GM12878 (cell line): ENCODE results near the gene RASAL1. TPM values are rescaled to one million over a fixed set of nuclear protein-coding genes. Genes with fewer than 3 reads are reported as not detected.

Experiments used
- ATAC-seq: fragments of 200-7000 bp; cut with Tn5 transposase; 3 replicates; pipeline ENCODE4 v1.9.1; 2020; ENCODE audit warnings: mild to moderate bottlenecking, moderate library complexity
- BruUV-seq: library from RNA; stranded (reverse); fragments of 400-500 nt; replicated peaks from 2 replicates; lab custom pipeline; 2021; lab: Mats Ljungman, UMichigan
- CTCF ChIA-PET: fragments of 300-600 bp; sonication (Branson Sonifier 250); formaldehyde crosslinking; extraction: SDS; loops from one replicate; lab custom pipeline; 2021; ENCODE audit warnings: inconsistent platforms; lab: Yijun Ruan, JAX
- POLR2A ChIA-PET: fragments of 350-600 bp; formaldehyde crosslinking; extraction: SDS; loops from one replicate; lab custom pipeline; 2021; ENCODE audit warnings: inconsistent platforms; lab: Charles Lee
- RAD21 ChIA-PET: fragments of 300-600 bp; sonication (Branson Sonifier 250); formaldehyde crosslinking; loops from one replicate; lab custom pipeline; 2023; ENCODE audit warnings: antibody characterized with exemption; ENCODE audit not compliant: unreplicated experiment; lab: Charles Lee
- SMC1A ChIA-PET: fragments of 300-600 bp; sonication (Branson Sonifier 250); formaldehyde crosslinking; loops from one replicate; lab custom pipeline; 2023; ENCODE audit not compliant: unreplicated experiment, uncharacterized antibody; lab: Charles Lee
- DNase-seq: peaks from one replicate; pipeline ENCODE4 v3.0.0-alpha.2; 2011; ENCODE audit warnings: low read depth, low spot score
- FAIRE-seq: peaks from 3 replicates; lab custom pipeline; 2011; peaks lifted over from hg19 to GRCh38; lab: Jason Lieb, UNC
- H2AFZ ChIP-seq: 2 replicates; pipeline ENCODE4 v1.6.0; 2011; ENCODE audit warnings: low read depth, low read length, control low read depth; ENCODE audit not compliant: control insufficient read depth
- H3K27ac ChIP-seq: 2 replicates; pipeline ENCODE4 v1.5.1; 2011; ENCODE audit warnings: control low read depth; ENCODE audit not compliant: control insufficient read depth, insufficient read depth
- H3K27me3 ChIP-seq, 2 experiments: replicated peaks in 1 of 2; 2 replicates each; pipeline versions ENCODE4 v1.6.0 to v1.6.1; 2011; ENCODE audit warnings: low read length in 1 of 2; ENCODE audit not compliant: control insufficient read depth in 2 of 2, insufficient read depth in 2 of 2
- H3K36me3 ChIP-seq, 2 experiments: 2 replicates each; pipeline ENCODE4 v1.5.1; 2011; ENCODE audit warnings: low read length in 1 of 2; ENCODE audit not compliant: control insufficient read depth in 2 of 2, insufficient read depth in 2 of 2
- H3K4me1 ChIP-seq: 2 replicates; pipeline ENCODE4 v1.6.1; 2011; ENCODE audit warnings: mild to moderate bottlenecking, low read length, moderate library complexity, mixed read lengths; ENCODE audit not compliant: control insufficient read depth, insufficient read depth
- H3K4me2 ChIP-seq: 2 replicates; pipeline ENCODE4 v1.6.0; 2011; ENCODE audit warnings: control low read depth; ENCODE audit not compliant: control insufficient read depth, insufficient read depth
- H3K4me3 ChIP-seq: fragments of 200-600 bp; sonication (generic); 2 replicates; pipeline ENCODE4 v1.5.1; 2016
- H3K79me2 ChIP-seq: 2 replicates; pipeline ENCODE4 v1.6.0; 2011; ENCODE audit warnings: low read length; ENCODE audit not compliant: control insufficient read depth, insufficient read depth
- H3K9ac ChIP-seq: 2 replicates; pipeline ENCODE4 v1.8.0; 2011; ENCODE audit warnings: low read length, control low read depth, mixed read lengths; ENCODE audit not compliant: control insufficient read depth, insufficient read depth
- H3K9me3 ChIP-seq: replicated peaks from 3 replicates; pipeline ENCODE4 v1.5.1; 2011; ENCODE audit warnings: mild to moderate bottlenecking, low read length; ENCODE audit not compliant: control insufficient read depth, insufficient read depth
- H4K20me1 ChIP-seq: 2 replicates; pipeline ENCODE4 v1.6.0; 2011; ENCODE audit not compliant: control insufficient read depth, insufficient read depth
- ATF7 ChIP-seq: fragments of 450-650 bp; IDR thresholded peaks from 2 replicates; pipeline ENCODE4 v1.6.1; 2016; ENCODE audit warnings: low read depth, mild to moderate bottlenecking
- BMI1 ChIP-seq: fragments of 450-650 bp; IDR thresholded peaks from 2 replicates; pipeline ENCODE4 v1.6.1; 2016; ENCODE audit warnings: mild to moderate bottlenecking, moderate library complexity, borderline replicate concordance
- CBFB ChIP-seq: IDR thresholded peaks from 2 replicates; pipeline ENCODE4 v1.6.1; 2016; ENCODE audit warnings: antibody characterized with exemption, low read depth
- CBX3 ChIP-seq: fragments of 200-600 bp; sonication (generic); IDR thresholded peaks from 2 replicates; pipeline ENCODE4 v1.6.1; 2016; ENCODE audit warnings: low read depth, borderline replicate concordance
- CBX5 ChIP-seq: sonication (generic); IDR thresholded peaks from 2 replicates; pipeline ENCODE4 v1.6.1; 2016; ENCODE audit warnings: low read depth, moderate library complexity, mild to moderate bottlenecking, inconsistent platforms
- CHD4 ChIP-seq: fragments of 200-600 bp; sonication (generic); IDR thresholded peaks from 2 replicates; pipeline ENCODE4 v1.6.1; 2016; ENCODE audit warnings: mild to moderate bottlenecking
- FOXK2 ChIP-seq: fragments of 450-650 bp; IDR thresholded peaks from 2 replicates; pipeline ENCODE4 v1.6.1; 2017; ENCODE audit warnings: mild to moderate bottlenecking, moderate library complexity
- GABPA ChIP-seq: IDR thresholded peaks from 2 replicates; pipeline ENCODE4 v1.6.1; 2014; ENCODE audit warnings: antibody characterized with exemption, low read depth, mild to moderate bottlenecking, inconsistent platforms
- MYB ChIP-seq: fragments of 150-350 bp; IDR thresholded peaks from 2 replicates; pipeline ENCODE4 v1.6.1; 2014; ENCODE audit warnings: mild to moderate bottlenecking, low read depth, low read length, borderline replicate concordance
- NFIC ChIP-seq: IDR thresholded peaks from 2 replicates; pipeline ENCODE4 v1.6.1; 2012; ENCODE audit warnings: low read depth, mild to moderate bottlenecking, inconsistent platforms, low read length, moderate library complexity
- NR2C1 ChIP-seq: fragments of 450-650 bp; IDR thresholded peaks from 2 replicates; pipeline ENCODE4 v1.6.1; 2017; ENCODE audit warnings: antibody characterized with exemption, mild to moderate bottlenecking, moderate library complexity
- RUNX3 ChIP-seq: IDR thresholded peaks from 2 replicates; pipeline ENCODE4 v1.6.1; 2012; ENCODE audit warnings: low read length, inconsistent platforms
- ZZZ3 ChIP-seq: IDR thresholded peaks from 2 replicates; pipeline ENCODE4 v1.6.1; 2011; ENCODE audit warnings: low read depth; ENCODE audit not compliant: control insufficient read depth, insufficient read length
- WGBS: methylation state at CpG from one replicate; pipeline ENCODE4 v1.1.6; 2016; ENCODE audit warnings: low lambda C conversion rate; ENCODE audit not compliant: insufficient replicate concordance, insufficient coverage; ENCODE audit errors: missing lambda C conversion rate; 5-methylcytosine and 5-hydroxymethylcytosine counted together
- in situ Hi-C: fragments of 300-500 bp; cut with MboI; formaldehyde crosslinking; loops from 9 replicates; pipeline ENCODE4 v1.14.3; 2018; ENCODE audit warnings: mixed read lengths
- intact Hi-C: fragments of 100-400 bp; cut with micrococcal nuclease; formaldehyde crosslinking; loops from one replicate; pipeline ENCODE4 v1.14.2; 2022; ENCODE audit not compliant: unreplicated experiment
- polyA plus RNA-seq, 11 experiments: library from polyadenylated mRNA; depleted of rRNA in 4 of 11; unstranded in 6 of 11; stranded (reverse) in 5 of 11; fragments of >200 nt; fragmentation: Nextera tagmentation in 4 of 11; fragmentation: Illumina TruSeq in 1 of 11; extraction: Ambion mirVana in 4 of 11; extraction: Trizol in 1 of 11; gene quantifications; 1 replicate in 1 of 11; 2 replicates in 10 of 11; pipeline versions ENCODE4 v1.2.1 to v1.2.3, GENCODE V29; 2011 to 2016; ENCODE audit warnings: inconsistent platforms in 2 of 11, missing spikeins in 2 of 11, low read depth in 1 of 11
- total RNA-seq, 4 experiments: library from RNA; depleted of rRNA in 3 of 4; stranded (reverse); fragments of >200 nt in 3 of 4; fragmentation: Illumina TruSeq in 1 of 4; extraction: Trizol in 1 of 4; gene quantifications; 2 replicates each; pipeline versions ENCODE4 v1.2.1 to v1.2.3, GENCODE V29; 2013 to 2021
- TF ChIP-seq, protein P1 (sequence below): fragments of 150-350 bp; IDR thresholded peaks from 2 replicates; pipeline ENCODE4 v1.6.1; 2016; ENCODE audit warnings: low read depth, low read length
- TF ChIP-seq, protein P2 (sequence below): fragments of 450-650 bp; conservative IDR thresholded peaks from 2 replicates; pipeline ENCODE4 v1.6.1; 2017; ENCODE audit warnings: mild to moderate bottlenecking, moderate library complexity
- TF ChIP-seq, protein P3 (sequence below): IDR thresholded peaks from 2 replicates; pipeline ENCODE4 v1.6.1; 2012; ENCODE audit warnings: low read depth, low read length, improper control_type of control experiment
- TF ChIP-seq, protein P4 (sequence below): fragments of 150-350 bp; IDR thresholded peaks from 2 replicates; pipeline ENCODE4 v1.6.1; 2014; ENCODE audit warnings: mild to moderate bottlenecking, low read depth, low read length

RASAL1 gene
- total and polyA plus RNA-seq, 10 of the 15 experiments (the other 5 are each of a cell fraction or from before 2014, with no cell fraction given): 0.12 to 1.0 (median 0.52) TPM; not detected in 6

DNA sequence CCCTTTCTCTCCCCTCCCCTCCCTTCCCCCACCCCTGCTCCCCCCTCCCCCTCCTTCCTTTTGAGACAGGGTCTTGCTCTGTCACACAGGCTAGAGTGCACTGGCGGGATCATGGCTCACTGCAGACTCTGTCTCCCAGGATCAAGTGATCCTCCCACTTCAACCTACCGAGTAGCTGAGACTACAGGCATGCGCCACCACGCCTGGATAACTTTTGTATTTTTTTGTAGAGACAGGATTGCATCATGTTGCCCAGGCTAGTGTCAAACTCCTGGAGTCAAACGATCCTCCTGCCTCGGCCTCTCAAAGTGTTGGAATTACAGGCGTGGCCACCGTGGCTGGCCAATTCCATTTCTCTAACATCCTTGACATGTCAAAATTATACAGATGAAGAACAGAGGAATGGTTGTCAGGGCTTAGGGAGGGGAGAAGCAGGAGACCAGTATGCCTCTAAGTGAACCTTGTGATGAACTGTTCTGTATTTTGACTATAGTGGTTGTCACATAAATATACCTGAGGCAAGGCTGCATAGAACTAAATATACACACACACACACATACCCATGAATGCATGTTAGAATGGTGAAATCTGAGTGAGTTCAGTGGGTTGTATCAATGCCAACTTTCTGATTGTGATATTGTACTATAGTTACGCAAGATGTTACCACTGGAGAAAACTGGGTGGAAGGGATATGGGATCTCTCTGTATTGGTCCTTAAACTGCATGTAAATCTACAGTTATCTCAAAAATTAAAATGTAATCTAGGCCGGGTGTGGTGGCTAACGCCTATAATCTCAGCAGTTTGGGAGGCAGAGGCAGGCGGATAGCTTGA, 10.4 kb upstream of the RASAL1 start:
- intact Hi-C loops: no loop called here
- H3K27ac ChIP-seq: no peak overlapping the region
- no peak for FAIRE-seq
- POLR2A ChIA-PET: no interaction called here
- no peaks in the 10 kb centered on the region for H3K9me3 ChIP-seq
- DNase-seq: no peak
- in situ Hi-C loops: no loop called here
- H2AFZ ChIP-seq: no peak overlapping the region
- no TSS peak for BruUV-seq
- no peaks in the 10 kb centered on the region for H4K20me1 ChIP-seq
- WGBS: 72% methylated on average over 12 of the region's 12 CpGs
- RAD21 ChIA-PET: interaction anchor here (1.2 kb wide), 1 partner anchor 28 kb away, joined by 3 read pairs; no protein-coding TSS in a partner anchor
- no peaks in the 10 kb centered on the region for H3K36me3 ChIP-seq
- no peak for ATAC-seq
- no peak overlapping the region for H3K4me3 ChIP-seq
- no peak overlapping the region for H3K4me2 ChIP-seq
- H3K4me1 ChIP-seq: no peaks in the 10 kb centered on the region; the same call in 1 of the 2 replicates
- no peak overlapping the region for H3K9ac ChIP-seq
- no peaks in the 10 kb centered on the region for H3K79me2 ChIP-seq
- CTCF ChIA-PET: interaction anchor here (0.6 to 1.0 kb wide), 2 partner anchors 7 to 181 kb away, joined by 3 to 4 read pairs; no protein-coding TSS in a partner anchor
- SMC1A ChIA-PET: no interaction called here
- H3K27me3 ChIP-seq: no peaks in the 10 kb centered on the region
- TF ChIP-seq, protein P1, sequence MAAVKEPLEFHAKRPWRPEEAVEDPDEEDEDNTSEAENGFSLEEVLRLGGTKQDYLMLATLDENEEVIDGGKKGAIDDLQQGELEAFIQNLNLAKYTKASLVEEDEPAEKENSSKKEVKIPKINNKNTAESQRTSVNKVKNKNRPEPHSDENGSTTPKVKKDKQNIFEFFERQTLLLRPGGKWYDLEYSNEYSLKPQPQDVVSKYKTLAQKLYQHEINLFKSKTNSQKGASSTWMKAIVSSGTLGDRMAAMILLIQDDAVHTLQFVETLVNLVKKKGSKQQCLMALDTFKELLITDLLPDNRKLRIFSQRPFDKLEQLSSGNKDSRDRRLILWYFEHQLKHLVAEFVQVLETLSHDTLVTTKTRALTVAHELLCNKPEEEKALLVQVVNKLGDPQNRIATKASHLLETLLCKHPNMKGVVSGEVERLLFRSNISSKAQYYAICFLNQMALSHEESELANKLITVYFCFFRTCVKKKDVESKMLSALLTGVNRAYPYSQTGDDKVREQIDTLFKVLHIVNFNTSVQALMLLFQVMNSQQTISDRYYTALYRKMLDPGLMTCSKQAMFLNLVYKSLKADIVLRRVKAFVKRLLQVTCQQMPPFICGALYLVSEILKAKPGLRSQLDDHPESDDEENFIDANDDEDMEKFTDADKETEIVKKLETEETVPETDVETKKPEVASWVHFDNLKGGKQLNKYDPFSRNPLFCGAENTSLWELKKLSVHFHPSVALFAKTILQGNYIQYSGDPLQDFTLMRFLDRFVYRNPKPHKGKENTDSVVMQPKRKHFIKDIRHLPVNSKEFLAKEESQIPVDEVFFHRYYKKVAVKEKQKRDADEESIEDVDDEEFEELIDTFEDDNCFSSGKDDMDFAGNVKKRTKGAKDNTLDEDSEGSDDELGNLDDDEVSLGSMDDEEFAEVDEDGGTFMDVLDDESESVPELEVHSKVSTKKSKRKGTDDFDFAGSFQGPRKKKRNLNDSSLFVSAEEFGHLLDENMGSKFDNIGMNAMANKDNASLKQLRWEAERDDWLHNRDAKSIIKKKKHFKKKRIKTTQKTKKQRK: no peak
- TF ChIP-seq BMI1 (no peak), GABPA (no peak), ZZZ3 (no peak), NFIC (no peak), CBX5 (no peak), ATF7 (no peak), NR2C1 (no peak), CBFB (no peak), CBX3 (no peak), MYB (no peak), FOXK2 (no peak), CHD4 (no peak), RUNX3 (no peak)
- TF ChIP-seq, protein P2, sequence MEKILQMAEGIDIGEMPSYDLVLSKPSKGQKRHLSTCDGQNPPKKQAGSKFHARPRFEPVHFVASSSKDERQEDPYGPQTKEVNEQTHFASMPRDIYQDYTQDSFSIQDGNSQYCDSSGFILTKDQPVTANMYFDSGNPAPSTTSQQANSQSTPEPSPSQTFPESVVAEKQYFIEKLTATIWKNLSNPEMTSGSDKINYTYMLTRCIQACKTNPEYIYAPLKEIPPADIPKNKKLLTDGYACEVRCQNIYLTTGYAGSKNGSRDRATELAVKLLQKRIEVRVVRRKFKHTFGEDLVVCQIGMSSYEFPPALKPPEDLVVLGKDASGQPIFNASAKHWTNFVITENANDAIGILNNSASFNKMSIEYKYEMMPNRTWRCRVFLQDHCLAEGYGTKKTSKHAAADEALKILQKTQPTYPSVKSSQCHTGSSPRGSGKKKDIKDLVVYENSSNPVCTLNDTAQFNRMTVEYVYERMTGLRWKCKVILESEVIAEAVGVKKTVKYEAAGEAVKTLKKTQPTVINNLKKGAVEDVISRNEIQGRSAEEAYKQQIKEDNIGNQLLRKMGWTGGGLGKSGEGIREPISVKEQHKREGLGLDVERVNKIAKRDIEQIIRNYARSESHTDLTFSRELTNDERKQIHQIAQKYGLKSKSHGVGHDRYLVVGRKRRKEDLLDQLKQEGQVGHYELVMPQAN: no peak
- TF ChIP-seq, protein P3, sequence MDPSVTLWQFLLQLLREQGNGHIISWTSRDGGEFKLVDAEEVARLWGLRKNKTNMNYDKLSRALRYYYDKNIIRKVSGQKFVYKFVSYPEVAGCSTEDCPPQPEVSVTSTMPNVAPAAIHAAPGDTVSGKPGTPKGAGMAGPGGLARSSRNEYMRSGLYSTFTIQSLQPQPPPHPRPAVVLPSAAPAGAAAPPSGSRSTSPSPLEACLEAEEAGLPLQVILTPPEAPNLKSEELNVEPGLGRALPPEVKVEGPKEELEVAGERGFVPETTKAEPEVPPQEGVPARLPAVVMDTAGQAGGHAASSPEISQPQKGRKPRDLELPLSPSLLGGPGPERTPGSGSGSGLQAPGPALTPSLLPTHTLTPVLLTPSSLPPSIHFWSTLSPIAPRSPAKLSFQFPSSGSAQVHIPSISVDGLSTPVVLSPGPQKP: no peak
- TF ChIP-seq, protein P4, sequence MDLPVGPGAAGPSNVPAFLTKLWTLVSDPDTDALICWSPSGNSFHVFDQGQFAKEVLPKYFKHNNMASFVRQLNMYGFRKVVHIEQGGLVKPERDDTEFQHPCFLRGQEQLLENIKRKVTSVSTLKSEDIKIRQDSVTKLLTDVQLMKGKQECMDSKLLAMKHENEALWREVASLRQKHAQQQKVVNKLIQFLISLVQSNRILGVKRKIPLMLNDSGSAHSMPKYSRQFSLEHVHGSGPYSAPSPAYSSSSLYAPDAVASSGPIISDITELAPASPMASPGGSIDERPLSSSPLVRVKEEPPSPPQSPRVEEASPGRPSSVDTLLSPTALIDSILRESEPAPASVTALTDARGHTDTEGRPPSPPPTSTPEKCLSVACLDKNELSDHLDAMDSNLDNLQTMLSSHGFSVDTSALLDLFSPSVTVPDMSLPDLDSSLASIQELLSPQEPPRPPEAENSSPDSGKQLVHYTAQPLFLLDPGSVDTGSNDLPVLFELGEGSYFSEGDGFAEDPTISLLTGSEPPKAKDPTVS: no peak
